GM19467 (cell line): ENCODE measurements around the gene PPM1E.

Experiments
- ATAC-seq: cut with Tn5 transposase; IDR thresholded peaks from one replicate; pipeline ENCODE4 v1.9.1; 2021; ENCODE audit warnings: mild to moderate bottlenecking, moderate library complexity; ENCODE audit not compliant: unreplicated experiment

The PPM1E gene

DNA sequence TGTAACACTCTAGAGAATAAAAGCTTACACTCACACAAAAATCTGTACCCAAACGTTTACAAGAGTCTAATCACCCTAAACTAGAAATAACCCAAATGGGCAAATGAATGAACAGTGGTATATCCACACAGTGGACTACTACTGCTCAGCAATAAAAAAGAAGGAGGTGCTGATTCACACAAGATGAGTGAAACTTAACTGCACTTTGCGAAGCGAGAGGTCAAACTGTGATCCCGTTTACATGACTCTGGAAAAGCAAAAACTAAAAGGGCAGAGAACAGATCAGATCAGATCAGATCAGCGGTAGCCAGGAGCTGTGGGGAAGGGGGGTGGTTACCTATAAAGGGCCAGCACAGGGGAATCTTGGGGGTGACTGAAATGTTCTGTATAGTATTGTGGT is 237.7 kb downstream of the PPM1E start:
- ATAC-seq, result no peak

GRCh38 chr17:58995247-58995940 is 239.7 kb downstream of the PPM1E start:
- ATAC-seq, result no peak

GRCh38 chr17:58996968-58997367 is 241.3 kb downstream of the PPM1E start:
- ATAC-seq, result no peak

- ATAC-seq, result no peak
Observed at GRCh38 chr17:58997756-58998553, 242.3 kb downstream of the PPM1E start.

DNA sequence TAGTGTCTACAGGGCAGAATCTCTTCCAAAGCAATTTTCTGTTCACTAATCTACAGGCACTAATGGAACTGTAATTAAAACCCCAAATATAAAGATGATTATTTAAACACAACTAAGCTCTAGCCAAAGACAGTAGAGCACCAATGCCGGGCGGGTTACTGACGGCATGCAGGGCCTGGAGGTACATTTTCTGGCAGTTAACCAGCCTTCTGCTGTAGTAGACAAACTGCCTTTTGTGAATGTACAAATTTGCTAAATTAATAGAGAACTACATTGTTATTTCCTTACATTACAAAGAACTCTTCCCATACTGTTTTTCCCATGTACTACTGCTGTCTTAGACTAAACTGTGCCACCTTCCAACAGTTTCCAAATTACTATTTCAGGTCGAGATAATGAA is 243.2 kb downstream of the PPM1E start:
- ATAC-seq, result no peak

DNA sequence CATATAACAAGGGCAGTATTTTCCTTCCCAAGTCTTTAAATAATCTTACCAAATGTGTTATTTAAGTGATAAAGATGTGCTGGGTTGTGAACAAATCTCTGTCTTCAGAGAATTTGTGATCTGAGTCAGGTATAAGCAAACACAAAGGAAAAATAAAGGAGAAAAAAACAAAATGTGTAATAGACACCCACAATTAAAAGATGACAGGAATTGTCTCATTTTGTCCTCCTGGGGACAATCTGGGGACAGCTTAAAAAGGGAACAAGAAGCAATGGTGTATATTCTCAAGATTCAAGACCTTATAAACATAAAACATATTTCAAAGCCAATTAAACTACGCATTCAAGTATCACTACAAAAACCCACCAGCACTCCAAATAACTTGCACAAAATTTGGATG is 243.8 kb downstream of the PPM1E start:
- no peak for ATAC-seq

- no peak for ATAC-seq
Observed at GRCh38 chr17:59000022-59000421, 244.4 kb downstream of the PPM1E start.

GRCh38 chr17:59001158-59001814 is 245.6 kb downstream of the PPM1E start:
- ATAC-seq, result peak; percentile 87

DNA sequence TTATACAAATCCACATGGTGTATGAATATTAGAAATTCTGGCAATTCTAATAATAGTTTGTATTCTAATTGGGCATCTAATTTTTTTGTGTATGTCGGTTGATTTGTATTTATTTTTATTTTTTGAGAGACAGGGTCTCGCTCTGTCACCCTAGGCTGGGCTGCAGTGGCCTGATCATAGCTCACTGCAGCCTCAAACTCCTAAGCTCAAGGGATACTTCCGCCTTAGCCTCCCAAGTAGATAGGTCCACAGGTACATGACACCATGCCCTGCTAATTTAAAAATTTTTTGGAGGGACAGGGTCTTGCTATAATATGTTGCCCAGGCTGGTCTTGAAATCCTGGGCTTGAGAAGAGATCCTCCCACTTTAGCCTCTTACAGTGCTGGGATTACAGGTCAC is 246.5 kb downstream of the PPM1E start:
- ATAC-seq, result no peak

DNA sequence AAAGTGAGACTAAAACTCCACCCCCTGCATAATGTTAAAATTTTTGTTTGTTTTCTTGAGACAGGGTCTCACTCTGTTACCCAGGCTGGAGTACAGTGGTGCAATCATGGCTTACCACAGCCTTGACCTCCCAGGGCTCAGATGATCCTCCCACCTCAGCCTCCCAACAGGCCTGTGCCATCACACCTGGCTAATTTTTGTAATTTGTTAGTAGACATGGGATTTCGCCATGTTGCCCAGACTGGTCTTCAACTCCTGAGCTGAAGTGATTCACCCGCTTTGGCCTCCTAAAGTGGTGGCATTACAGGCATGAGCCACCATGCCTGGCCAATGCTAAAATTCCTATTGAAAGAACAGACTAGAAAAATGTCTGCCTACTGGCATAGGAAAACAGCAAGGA is 247.2 kb downstream of the PPM1E start:
- no peak for ATAC-seq

DNA sequence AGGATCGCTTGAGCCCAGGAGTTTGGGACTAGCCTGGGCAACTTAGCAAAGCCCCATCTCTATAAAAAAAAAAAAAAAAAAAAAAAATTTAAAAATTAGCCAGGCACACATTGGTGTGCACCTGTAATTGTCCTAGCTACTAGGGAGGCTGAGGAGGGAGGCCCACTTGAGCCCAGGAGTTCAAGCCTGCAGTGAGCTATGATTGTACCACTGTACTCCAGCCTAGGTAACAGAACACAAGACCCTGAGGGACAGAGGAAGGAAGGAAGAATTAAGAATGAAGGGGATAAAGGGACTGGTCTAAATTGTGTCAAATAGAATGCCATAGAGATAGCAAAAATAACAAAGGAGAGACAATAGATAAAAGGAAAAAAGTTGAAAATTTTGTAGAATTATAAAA is 248.2 kb downstream of the PPM1E start:
- no peak for ATAC-seq

GRCh38 chr17:59004338-59005111 is 248.9 kb downstream of the PPM1E start:
- ATAC-seq, result no peak

DNA sequence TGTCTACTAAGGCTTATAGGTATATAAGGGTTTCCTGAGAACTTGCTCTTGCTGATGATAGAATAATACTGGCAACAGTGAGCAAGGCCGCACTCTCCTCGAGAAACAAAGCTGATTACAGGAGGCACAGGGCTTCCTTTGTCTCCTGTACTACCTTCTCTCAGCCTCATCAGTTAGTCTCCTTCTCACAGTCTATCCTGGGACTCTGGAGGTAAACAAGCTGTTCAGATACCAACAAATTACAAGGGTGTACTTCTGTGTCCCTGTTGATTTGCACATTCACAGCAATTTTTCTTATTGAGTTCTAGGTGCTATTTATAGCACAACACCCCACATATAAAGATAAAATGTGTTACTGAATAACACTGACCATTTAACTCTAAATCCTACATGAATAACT is 252.3 kb downstream of the PPM1E start:
- no peak for ATAC-seq

DNA sequence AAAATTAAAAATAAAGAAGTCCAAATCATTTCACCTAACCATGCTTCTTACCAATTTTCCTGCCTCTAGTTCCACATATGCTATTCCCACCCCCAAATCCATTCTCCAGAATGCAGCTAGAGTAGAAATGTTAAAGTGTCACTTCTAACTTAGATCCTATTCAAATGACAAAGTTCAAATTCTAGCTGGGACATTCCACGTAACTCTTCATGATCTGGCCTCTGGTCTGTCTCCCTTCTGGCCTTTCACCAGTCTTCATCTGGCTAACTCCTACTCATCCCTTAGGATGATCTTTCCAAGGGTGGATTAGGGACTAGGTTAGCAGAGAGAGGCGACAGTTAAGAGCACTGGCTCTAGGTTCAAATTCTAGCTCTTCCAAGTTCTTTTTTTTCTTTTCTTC is 253.1 kb downstream of the PPM1E start:
- ATAC-seq, result no peak

DNA sequence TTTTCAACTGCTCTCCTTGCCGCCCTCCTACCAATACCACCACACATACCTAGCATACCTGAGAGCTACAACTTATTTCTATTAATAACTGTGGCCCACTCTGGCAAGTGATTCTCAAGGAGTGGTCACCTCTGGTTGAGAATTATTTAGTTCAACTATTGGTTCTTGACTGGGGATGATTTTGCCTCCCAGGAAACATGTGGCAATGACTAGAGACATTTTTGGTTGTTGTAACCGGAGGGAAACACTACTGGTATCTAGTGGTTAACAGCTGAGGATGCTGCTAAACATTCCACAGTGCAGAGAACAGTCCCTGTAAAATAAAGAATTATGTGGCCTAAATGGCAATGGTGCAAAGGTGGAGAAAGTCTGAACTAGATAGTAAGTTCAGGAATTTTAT is 254.4 kb downstream of the PPM1E start:
- ATAC-seq, result no peak

DNA sequence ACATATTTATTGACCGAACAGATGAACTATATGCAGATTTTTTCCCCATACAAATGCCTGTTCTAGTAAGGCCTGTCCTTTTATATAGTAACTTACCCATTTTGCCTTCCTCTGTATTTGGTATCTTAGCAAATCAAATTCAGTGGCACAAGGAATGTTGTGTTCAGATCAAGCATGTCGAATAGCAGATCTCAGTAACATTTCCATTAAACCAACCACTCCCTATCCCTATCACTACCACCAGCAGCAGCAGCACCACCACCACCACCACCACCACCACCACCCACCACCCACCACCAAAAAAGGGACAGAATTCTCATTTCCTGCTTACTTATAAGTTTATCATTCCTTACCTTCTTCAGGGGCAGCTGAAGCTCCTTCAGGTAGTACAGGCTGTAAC is 256.3 kb downstream of the PPM1E start:
- no peak for ATAC-seq

DNA sequence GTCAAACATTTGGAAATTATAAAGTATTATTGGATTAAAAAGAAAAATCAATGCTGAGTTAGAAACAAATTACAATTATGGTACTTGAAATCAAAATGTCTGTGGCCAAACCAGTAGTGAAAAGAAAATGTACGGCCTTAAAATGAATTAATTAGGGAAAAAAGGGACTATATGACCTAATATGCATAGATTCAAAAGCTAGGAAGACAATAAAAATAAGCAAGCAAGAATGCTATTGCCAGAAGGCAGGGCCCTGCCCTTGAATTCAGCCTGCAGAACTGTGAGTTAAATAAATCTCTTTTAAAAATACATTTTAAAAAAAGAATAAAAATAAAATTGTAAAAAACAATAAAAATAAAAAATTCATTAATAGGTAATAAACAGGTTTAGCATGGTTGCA is 262.4 kb downstream of the PPM1E start:
- ATAC-seq, result no peak

DNA sequence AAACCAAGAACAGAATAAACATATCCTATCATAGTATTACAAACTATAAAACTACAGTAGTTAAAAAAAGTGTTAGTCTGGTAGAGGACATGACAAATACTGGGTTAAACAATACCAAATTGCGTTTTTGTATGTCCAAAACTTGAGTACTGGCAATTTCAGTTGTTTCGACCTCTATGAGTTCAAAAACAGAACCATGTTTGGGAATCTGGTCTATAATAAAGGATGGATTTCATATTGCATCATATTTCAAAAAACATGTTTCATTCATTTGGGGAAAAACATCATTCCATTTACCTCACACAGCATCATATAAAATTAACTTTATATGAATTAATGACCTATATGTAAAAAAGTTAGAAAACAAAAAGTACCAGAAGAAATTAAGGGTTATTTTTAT is 269.3 kb downstream of the PPM1E start:
- ATAC-seq, result no peak

DNA sequence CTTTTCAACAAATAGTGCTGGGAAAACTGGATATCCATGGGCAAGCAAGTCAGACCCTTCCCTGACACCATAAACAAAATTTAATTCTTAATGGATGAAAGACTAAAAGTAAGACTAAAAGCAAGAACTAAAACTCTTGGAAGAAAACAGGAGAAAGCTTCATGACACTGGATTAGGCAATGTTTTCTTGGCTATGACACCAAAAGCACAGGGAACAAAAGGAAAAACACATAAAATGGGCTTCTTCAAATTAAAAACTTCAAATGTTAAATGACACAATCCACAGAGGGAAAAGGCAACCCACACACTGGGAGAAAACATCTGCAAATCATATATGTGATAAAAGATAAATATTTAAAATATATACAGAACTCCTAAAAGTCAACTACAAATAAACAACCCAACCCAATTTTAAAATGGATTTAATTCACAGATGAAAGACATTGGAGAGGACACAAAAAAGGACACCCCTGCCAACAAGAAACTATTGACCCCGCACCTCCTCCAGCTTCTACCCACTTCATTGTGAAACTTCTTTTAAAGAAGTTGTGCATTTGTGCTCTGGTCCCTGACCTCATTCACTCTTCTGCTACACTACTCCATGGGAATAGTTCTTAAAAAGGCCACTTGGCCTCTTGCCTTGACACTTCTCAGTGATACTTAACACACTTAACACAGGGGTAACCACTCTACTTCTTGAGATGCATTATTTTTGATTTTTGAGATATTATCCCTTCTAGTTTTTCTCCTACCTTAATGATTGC is 270.7 kb downstream of the PPM1E start:
- no peak for ATAC-seq

- ATAC-seq, result no peak
Observed at GRCh38 chr17:59027750-59028149, 272.1 kb downstream of the PPM1E start.

- ATAC-seq, result no peak
Observed at GRCh38 chr17:59028328-59028727, 272.7 kb downstream of the PPM1E start.
